Stimulated activated CD8-positive, alpha-beta memory T cell treated with anti-CD3 and anti-CD28 coated beads, Interleukin-15, amount 100 ng/mL, for 1 hour (primary cell): Measurements from ENCODE around the gene GJB3.
"Not testable (repeated sequence)": the region's sequence is repeated elsewhere in the genome, so short reads cannot be mapped to it uniquely, and the experiment has no call there.

Experiments used
- DNase-seq: peaks from one replicate; pipeline ENCODE4 v3.0.0-alpha.2; 2020; ENCODE audit warnings: low read depth

GJB3 gene

DNA sequence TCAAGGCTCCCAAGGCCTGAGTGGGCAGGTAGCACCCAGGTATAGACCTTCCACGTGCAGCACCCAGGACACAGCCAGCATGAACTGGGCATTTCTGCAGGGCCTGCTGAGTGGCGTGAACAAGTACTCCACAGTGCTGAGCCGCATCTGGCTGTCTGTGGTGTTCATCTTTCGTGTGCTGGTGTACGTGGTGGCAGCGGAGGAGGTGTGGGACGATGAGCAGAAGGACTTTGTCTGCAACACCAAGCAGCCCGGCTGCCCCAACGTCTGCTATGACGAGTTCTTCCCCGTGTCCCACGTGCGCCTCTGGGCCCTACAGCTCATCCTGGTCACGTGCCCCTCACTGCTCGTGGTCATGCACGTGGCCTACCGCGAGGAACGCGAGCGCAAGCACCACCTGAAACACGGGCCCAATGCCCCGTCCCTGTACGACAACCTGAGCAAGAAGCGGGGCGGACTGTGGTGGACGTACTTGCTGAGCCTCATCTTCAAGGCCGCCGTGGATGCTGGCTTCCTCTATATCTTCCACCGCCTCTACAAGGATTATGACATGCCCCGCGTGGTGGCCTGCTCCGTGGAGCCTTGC lies 19.7 kb upstream of the GJB3 start:
- DNase-seq = no peak

DNA sequence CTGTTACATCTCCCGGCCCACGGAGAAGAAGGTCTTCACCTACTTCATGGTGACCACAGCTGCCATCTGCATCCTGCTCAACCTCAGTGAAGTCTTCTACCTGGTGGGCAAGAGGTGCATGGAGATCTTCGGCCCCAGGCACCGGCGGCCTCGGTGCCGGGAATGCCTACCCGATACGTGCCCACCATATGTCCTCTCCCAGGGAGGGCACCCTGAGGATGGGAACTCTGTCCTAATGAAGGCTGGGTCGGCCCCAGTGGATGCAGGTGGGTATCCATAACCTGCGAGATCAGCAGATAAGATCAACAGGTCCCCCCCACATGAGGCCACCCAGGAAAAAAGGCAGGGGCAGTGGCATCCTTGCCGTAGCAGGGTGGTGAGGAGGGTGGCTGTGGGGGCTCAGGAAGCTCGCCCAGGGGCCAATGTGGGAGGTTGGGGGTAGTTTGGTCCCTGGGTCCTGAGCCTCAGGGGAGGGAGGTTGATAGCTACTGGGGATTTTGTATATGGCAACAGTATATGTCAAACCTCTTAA lies 19.2 kb upstream of the GJB3 start:
- DNase-seq = no peak

DNA sequence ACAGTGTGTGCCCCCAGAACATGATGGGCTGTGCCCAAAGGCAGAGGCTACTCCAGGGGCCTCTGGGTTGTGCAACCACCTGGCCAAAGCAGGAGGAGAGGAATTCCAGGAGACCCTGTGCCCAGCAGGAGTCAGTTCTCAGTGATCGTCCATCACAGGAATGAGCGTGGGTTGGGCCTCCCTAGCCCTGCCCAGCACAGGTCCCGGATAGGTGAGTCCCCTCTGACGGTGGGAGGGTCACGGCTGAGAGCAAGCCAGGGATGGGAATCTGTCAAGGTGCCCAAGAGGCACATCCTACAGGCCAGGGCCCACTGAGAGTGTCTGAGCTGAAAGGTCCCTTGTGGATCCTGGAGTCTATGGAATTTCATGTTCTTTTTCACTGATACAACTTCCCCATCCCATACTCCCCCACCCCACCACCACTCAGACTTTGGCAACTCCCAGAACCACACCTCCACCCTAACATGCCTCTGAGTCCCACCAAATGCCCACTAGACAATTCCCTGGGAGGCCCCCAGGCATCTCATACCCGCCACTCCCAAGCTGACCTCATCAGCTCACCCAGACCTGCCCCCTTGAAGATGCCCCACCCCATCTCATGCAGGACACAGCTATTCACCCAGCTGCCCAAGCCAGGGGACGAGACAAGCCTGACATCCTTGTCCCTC lies 18.4 kb upstream of the GJB3 start:
- DNase-seq = no peak

DNA sequence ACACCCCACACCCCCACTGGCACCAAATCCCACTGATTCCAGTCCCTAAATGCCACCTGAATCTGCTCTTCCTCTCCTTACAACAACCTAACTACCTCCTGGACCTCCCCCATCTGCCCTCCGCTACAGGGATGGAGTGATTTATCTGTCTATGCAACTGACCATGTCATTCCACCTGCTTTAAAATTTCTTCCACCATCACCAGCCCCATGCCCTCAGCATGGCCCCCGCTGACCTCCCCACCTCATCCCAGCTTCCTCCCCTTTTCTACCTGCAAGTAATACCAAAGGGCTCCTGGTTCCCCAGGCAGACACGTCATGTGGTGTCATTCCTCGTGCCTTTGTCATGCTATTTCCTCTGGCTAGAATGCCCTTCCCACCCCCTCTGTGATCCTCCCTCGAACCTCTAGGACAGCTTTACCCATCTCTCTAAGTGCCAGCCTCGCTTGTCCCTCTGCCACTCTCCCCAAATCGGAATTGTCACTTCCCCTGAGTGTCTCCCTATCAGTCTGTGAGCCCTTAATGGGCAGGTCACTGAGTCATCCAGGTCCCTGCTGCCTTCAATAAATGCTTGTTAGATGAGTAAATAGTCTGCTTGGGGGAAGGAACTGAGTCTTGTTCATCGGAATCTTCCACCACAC lies 17.8 kb upstream of the GJB3 start:
- DNase-seq = no peak

DNA sequence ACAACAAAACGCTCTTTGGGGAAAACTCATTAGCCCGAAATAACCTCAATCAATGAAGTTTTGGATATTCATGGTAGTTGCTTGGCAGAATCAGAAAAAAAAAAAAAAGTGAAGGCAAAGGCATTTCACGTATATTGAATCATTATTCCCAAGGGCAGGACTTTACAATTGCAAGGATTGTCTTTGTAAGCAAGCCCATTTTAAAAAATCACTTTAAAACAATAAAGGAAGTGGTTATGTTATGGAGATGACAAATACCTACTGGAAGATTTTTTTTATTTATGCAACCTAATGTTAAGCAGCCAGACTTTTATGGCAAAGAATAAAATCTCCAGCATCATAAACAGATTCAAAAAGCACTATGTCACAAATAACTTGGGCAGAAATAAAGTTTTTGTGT lies 12.2 kb upstream of the GJB3 start:
- no peak for DNase-seq

DNA sequence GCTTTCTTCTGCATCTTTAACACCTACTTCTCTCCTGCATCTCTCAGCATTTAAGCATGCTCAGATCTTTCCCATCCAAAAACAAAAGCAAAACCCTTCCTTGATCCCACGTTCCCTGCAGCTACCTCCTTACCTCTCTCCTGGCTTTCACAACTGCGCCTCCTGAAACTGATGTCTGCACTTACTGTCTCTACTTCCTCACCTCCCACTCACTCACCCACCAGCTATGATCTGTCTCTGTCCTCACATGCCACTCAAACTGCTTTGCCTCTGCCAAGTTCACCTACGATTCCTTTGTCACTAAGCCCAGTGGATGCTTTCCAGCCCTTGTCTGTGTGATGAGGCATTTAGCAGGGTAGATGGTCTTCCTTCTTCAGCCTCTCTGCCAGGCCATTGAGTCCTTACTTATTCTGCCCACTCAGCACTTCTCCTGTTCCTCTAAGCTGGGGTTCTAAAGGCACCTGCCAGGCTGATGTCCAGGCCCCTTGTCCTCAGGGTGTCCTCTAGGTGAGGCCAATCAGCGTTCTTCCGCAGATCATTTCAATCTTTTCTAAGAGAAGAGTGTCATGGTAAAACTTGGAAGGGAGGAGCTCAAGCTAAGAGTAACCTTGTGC lies 10.0 kb upstream of the GJB3 start:
- DNase-seq = no peak

DNA sequence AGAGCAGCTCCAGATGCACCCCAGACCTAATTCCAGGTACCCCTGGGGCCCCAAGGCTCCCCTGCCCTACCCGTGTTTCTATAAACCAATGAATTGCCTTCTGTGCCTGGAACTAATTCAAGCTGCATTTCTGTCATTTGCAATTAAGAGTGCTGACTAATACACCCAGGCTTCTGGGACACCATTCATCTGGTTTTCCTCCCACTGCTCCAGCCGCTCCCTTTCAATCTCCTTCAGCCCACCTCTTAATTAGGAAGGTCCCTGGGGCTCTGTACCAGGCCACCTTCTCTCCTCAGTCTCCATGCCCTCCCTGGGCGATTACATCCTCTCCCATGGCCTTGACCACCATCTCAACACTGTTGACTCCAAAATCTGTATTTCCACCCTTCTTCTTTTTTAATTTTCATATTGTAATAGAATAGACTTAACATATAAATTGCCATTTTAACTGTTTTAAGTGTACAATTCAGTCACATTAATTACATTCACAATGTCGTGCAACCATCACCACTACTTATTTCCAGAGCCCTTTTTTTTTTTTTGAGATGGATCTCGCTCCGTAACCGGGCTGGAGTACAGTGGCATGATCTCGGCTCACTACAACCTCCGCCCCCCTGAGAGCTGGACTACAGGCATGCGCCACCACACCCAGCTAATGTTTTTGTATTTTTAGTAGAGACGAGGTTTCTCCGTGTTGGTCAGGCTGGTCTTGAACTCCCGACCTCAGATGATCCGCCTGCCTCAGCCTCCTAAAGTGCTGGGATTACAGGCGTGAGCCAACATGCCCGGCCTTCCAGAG lies 9.2 kb upstream of the GJB3 start:
- DNase-seq = no peak

DNA sequence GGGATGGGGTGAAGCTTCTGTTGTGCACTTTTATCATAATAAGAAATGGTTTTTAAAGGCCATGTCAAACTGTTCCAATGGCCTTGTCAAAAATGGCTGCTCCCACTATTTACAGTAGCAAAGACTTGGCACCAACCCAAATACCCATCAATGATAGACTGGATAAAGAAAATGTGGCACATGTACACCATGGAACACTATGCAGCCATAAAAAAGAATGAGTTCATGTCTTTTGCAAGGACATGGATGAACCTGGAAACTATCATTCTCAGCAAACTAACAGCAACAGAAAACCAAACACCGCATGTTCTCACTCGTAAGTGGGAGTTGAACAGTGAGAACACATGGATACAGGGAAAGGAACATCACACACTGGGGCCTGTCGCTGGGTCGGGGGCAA lies 7.9 kb upstream of the GJB3 start:
- DNase-seq = not testable (repeated sequence)

DNA sequence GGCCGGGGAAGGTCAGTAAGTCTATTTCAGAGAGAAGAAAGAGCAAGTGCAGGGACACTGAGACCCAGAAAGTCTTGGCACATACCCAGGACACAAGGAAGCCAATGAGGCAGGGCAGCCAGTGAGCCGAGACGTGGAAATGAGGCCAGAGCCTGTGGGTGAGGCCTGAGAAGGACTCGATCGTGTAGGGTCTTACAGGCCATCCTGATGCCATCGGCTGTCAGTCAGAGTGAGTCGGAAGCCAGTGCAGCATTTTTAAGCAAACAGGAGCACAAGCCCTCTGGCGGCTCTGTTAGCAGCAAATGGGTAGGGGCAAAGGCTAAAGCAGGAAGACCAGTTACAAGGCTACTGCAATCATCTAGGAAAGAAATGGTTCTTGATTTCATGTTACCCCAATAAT lies 6.1 kb upstream of the GJB3 start:
- no peak for DNase-seq

DNA sequence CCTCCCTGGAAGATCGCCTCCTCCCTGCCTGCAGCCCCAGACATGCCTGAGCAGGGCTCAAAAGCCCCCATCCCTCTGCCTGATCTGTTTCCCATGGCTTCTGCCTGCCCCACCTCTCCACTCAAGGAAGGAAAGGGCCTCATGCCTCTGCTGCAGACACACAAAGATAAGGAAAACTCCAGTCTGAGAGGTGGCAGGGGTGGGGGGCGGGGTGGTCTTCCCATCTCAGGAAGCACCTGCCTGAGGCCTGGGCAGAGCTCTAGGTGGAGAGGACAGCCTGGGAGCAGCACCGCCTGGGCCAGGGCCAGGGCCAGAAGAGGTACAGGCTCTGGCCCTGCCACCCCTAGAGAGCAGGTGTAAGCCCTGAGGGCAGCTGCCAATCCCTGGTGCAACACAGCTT lies 4.1 kb upstream of the GJB3 start:
- no peak for DNase-seq

DNA sequence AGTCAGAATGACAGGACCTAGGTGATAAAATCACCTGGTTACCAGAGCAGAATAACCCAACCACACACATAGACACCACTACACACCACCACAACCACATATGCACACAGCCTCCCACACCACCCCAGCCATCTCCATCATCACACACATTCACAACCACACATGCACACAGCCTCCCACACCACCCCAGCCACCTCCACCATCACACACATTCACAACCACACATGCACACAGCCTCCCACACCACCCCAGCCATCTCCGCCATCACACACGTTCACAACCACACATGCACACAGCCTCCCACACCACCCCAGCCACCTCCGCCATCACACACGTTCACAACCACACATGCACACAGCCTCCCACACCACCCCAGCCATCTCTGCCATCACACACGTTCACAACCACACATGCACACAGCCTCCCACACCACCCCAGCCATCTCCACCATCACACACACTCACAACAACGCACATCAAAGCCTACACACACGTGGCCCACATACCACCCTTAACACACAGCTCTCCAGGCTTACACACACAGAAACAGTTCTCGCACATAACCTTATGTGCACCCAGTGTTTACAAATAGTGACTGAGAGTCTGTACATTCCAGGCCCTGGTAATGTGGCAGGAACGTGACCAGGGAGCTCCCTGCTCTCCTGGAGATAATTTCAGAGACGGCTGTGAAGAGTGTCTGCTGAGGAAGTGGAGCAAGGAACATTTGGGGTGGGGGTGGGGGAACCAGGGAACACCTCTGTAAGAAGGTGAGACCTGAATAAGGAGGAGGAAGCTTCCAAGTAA lies 3.3 kb upstream of the GJB3 start:
- no peak for DNase-seq

DNA sequence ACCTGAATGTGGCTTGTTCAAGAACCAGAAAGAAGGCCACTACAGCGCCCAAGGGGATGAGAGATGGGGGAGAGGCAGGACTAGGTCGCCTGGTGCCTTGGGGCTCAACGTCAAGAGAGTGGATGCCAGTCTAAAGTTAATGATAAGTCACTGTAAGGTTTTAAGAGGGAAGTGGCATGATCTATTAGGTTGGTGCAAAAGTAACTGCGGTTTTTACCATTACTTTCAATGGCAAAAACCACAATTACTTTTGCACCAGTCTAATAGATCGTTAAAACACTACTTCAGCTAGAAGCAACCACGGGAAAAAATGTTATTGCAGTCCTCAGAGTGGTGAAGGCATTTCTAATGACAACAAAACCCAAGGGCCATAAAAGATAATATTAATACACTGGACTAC lies 2.6 kb upstream of the GJB3 start:
- DNase-seq = no peak

DNA sequence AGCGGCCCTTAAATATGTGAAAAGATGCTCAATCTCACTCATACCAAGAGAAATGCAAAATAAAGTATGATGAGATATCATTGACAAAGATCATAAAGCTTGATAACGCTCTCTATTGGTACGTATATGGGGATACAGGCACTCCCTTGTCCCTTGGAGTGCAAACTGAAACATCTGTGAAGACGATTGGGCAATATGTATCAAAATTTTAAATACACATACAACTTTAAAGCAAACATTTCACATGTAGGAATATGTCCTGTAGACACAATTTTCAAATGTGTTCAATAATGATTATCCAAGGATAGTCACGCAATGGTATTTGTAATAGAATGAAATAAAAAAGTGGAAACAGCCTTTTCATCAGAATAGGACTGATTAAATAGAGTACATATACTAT lies 2.0 kb upstream of the GJB3 start:
- no peak for DNase-seq

DNA sequence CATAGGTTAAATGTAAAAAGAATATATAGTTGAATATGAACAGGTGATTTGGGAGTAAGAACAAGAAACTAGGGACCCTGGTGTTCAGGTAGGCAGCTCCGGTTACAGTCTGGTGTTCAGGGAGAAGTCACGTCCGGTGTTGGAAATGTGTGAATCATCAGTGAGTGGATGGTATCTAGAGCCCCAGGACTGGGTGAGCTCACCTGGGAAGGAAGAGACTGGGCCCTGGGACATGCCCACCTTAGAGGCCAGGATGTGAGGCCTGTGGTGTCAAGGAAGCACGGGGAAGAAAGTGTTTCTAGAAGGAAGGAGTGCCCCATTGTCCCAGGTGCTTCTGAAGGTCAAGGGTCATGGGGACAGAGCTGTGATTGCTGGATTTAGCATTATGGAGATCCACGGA lies 1.5 kb upstream of the GJB3 start:
- no peak for DNase-seq

DNA sequence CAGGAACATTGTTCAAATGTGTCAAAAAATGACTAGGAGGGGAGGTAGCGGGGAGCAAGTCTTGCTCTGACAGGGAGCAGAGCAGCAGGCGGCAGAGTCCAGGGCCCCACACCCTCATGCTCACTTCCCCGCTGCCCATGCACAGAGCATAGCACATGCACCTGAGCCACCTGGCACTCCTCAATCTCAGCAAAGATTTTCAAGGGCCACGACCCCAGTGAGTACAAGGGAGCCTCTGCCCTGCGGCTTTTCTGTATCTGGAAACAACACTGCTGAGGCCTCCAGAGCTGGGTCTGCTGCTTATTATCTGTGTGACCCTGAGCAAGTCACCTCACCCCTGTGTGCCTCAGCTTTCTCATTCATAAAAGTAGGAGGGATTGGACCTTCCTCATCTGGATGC lies 1.1 kb upstream of the GJB3 start:
- DNase-seq = no peak

DNA sequence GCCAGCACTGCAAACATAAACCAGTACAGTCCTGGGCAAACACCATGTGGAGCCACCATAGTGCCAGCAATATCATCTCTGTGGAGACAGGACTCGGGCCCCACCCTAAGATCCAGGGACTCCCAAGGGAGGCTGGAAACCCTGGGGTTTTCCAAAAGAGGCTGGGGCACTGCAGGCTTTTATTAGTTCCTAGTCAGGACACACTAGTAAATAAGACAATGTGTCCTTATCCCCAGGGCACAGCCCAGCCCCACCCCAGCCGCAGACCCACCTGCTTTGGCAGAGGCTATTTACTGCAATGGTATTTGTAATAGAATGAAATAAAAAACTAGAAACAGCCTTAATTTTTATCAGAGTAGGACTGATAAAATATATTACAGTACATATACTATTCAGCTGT lies 486 bp upstream of the GJB3 start:
- no peak for DNase-seq

DNA sequence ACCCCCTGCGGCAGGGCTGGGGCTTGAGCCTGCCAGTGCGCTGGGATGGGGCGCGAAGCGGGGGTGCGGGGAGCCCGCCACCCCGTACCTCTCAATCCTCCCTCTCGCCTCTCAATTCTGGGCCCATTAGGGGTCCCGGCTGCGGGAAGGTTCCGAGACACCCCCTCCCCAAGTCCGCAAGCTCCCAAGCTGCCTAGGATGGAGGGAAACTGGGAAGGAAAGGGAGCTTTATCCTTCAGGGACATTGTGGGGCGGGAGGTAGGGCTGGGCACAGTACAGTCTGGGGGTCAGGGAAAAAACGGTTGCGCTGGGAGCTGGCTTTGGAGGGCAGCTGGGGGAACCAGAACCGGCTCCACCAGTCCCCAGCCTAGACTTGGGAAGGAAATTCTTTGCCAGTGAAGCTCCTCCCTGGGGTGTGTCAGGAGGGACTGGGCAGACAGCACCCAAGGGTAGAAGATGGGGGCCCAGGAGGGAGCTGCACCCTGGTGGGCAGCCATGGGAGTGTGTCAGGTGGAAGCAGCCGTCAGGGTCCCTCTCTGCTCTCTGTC lies 904 bp downstream of the GJB3 start:
- no peak for DNase-seq

DNA sequence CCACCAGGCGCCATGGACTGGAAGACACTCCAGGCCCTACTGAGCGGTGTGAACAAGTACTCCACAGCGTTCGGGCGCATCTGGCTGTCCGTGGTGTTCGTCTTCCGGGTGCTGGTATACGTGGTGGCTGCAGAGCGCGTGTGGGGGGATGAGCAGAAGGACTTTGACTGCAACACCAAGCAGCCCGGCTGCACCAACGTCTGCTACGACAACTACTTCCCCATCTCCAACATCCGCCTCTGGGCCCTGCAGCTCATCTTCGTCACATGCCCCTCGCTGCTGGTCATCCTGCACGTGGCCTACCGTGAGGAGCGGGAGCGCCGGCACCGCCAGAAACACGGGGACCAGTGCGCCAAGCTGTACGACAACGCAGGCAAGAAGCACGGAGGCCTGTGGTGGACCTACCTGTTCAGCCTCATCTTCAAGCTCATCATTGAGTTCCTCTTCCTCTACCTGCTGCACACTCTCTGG lies 3.8 kb downstream of the GJB3 start:
- DNase-seq = no peak

DNA sequence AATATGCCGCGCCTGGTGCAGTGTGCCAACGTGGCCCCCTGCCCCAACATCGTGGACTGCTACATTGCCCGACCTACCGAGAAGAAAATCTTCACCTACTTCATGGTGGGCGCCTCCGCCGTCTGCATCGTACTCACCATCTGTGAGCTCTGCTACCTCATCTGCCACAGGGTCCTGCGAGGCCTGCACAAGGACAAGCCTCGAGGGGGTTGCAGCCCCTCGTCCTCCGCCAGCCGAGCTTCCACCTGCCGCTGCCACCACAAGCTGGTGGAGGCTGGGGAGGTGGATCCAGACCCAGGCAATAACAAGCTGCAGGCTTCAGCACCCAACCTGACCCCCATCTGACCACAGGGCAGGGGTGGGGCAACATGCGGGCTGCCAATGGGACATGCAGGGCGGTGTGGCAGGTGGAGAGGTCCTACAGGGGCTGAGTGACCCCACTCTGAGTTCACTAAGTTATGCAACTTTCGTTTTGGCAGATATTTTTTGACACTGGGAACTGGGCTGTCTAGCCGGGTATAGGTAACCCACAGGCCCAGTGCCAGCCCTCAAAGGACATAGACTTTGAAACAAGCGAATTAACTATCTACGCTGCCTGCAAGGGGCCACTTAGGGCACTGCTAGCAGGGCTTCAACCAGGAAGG lies 4.3 kb downstream of the GJB3 start:
- DNase-seq = no peak

DNA sequence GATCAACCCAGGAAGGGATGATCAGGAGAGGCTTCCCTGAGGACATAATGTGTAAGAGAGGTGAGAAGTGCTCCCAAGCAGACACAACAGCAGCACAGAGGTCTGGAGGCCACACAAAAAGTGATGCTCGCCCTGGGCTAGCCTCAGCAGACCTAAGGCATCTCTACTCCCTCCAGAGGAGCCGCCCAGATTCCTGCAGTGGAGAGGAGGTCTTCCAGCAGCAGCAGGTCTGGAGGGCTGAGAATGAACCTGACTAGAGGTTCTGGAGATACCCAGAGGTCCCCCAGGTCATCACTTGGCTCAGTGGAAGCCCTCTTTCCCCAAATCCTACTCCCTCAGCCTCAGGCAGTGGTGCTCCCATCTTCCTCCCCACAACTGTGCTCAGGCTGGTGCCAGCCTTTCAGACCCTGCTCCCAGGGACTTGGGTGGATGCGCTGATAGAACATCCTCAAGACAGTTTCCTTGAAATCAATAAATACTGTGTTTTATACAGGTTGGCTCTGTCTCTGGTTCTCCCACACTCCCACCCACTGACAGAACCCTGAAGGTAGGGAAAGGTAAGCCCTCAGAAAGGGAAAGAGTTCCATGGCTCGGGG lies 5.0 kb downstream of the GJB3 start:
- no peak for DNase-seq
